Fibroblast of mammary gland (primary cell): ENCODE data around the gene HM13.
"Not testable (repeated sequence)": the region's sequence is repeated elsewhere in the genome, so short reads cannot be mapped to it uniquely, and the experiment has no call there.

Source experiments
- DNase-seq: peaks from one replicate; pipeline ENCODE4 v3.0.0-alpha.2; 2010; ENCODE audit warnings: low read depth
- H3K4me3 ChIP-seq: 2 replicates; pipeline ENCODE4 v1.5.1; 2011; ENCODE audit warnings: low read depth, mild to moderate bottlenecking, low read length, moderate library complexity; ENCODE audit not compliant: control insufficient read depth
- TF ChIP-seq, protein P1 (sequence below): conservative IDR thresholded peaks from 2 replicates; pipeline ENCODE4 v1.5.1; 2011; ENCODE audit warnings: low read depth, low read length, inconsistent platforms; ENCODE audit not compliant: control insufficient read depth, insufficient read depth

HM13 gene

DNA sequence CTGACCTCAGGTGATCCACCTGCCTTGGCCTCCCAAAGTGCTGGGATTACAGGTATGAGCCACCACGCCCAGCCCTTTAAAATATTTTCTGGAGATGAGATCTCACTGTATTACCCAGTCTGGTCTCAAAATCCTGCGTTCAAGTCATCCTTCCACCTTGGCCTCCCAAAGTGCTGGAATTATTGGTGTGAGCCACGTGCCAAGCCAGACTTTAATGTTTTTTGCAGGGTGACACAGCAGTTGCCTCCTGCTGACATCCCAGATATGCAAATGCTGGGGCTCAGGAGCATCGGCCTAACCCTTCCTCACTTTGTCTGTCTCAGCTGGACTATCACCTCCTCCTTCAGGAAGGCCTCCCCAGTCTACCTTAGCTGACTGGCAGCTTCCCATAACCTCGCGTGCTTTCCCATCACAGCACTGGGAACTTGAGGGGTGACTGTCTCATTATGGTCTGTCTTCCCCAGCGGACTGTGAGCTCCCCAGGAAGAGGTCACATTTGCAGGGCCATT lies 76.5 kb downstream of the HM13 start:
- TF ChIP-seq, protein P1, sequence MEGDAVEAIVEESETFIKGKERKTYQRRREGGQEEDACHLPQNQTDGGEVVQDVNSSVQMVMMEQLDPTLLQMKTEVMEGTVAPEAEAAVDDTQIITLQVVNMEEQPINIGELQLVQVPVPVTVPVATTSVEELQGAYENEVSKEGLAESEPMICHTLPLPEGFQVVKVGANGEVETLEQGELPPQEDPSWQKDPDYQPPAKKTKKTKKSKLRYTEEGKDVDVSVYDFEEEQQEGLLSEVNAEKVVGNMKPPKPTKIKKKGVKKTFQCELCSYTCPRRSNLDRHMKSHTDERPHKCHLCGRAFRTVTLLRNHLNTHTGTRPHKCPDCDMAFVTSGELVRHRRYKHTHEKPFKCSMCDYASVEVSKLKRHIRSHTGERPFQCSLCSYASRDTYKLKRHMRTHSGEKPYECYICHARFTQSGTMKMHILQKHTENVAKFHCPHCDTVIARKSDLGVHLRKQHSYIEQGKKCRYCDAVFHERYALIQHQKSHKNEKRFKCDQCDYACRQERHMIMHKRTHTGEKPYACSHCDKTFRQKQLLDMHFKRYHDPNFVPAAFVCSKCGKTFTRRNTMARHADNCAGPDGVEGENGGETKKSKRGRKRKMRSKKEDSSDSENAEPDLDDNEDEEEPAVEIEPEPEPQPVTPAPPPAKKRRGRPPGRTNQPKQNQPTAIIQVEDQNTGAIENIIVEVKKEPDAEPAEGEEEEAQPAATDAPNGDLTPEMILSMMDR, result no peak
- DNase-seq, result no peak

DNA sequence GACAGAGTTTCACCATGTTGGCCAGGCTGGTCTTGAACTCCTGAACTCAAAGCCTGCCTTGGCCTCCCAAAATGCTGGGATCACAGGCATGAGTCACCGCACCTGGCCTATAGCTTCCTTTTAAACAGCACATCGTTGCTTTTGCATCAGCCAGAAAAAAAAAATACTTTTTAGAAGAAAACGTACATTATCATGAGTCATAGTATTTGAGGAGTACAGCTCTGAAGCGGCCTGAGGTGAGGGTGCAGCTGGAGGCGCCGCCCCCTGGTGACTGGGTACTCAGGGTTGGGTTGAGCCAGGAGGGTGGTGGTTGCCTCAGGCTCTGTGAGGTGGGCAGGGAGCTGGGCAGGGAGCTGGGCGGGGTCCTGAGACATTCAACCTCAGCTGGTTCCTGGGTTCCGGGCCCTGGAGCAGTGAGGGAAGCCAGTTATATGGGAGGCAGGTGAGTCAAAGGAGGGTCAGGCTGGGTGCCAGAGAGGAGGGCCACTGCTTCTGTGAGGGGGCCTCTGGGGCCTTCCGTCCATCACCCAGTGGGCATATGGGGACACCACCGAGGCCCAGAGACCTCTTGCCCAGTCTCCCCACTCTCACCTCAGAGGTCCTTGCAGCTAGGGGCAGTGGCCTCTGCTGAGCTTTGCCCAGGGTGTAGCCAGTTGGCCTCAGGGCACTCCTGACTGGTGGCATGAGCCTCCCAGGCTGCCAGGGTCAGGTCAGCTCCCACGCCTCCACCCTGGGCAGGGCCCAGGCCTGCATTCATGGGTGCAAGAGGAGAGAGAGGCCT lies 79.2 kb downstream of the HM13 start:
- DNase-seq, result peak; percentile 94
- TF ChIP-seq, protein P1, result peak; percentile 1
- no peak overlapping the region for H3K4me3 ChIP-seq

More for the DNA sequence above, 76.5 kb downstream of the HM13 start:
- no peak overlapping the region for H3K4me3 ChIP-seq

DNA sequence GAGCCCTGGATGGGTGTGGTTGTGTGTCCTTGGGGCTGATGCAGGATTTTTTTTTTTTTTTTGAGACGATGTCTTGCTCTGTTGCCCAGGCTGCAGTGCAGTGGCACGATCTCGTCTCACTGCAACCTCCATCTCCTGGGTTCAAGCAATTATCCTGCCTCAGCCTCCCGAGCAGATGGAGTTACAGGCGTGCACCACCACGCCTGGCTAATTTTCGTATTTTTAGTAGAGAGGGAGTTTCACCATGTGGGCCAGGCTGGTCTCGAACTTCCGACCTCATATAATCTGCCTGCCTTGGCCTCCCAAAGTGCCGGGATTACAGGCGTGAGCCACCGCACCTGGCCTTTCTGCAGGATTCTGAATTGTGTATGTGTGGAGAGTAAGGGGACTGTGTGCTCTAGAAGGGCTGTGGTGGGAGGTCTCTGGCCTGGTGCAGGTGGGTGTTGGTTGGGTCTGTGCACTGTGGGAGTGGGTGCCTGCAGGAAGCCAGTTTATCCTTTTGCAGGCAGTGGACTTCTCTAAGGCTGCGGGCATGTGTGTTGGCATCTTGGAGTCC lies 79.8 kb downstream of the HM13 start:
- H3K4me3 ChIP-seq, result no peak overlapping the region
- no peak for DNase-seq
- TF ChIP-seq, protein P1, result no peak

DNA sequence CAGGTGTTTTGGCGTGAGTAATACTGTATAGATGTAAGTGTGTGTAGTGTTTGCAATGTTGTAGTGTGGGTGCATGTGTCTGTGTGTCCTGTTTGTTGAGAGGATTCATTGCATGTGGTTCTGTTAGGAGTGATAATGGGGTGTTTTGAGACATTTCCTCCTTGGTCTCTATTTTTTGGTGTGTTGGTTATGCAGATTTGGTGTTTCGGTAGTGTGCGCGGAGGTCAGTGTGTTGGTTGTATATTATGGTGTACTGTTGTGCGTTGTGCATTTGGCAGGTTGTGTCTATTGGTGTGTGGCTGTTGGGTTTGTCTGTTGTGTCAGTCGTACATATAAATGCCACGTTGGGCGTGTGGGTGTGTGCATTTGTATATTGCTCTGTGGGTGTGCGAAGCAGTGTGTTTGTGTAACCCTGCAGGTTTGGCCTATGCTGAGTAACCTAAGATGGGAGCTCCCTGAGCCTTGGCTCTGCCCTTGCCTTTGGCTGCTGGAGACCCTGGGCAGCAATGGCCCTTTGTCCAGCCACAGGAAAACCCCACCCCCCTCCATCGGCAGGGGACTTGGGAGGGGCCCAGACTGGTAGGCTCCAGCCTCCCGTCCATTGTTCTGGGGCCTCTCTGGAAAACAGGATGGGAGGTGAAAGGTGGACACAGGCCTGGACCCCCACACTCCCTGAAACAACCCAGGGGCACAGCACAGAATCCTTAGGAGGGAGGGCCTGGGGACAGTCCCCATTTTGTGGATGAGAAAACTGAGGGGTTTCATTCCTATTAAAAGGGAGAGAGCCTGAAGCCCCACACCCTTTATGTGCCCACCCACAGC lies 80.5 kb downstream of the HM13 start:
- no peak overlapping the region for H3K4me3 ChIP-seq
- no peak for DNase-seq
- TF ChIP-seq, protein P1, result no peak

DNA sequence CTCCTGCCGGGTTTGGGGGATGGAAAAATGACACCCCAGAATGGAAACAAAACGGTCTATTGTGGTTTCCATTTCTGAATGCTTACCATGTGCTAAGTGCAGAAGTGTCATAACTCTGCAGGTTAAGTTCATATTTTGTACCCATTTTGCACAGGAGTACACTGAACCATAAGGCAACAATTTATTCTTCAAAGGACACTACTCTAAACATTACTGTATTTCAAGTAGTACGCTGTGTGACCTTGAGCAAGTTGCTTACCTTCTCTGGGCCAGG lies 81.1 kb downstream of the HM13 start:
- no peak overlapping the region for H3K4me3 ChIP-seq
- TF ChIP-seq, protein P1, result no peak

DNA sequence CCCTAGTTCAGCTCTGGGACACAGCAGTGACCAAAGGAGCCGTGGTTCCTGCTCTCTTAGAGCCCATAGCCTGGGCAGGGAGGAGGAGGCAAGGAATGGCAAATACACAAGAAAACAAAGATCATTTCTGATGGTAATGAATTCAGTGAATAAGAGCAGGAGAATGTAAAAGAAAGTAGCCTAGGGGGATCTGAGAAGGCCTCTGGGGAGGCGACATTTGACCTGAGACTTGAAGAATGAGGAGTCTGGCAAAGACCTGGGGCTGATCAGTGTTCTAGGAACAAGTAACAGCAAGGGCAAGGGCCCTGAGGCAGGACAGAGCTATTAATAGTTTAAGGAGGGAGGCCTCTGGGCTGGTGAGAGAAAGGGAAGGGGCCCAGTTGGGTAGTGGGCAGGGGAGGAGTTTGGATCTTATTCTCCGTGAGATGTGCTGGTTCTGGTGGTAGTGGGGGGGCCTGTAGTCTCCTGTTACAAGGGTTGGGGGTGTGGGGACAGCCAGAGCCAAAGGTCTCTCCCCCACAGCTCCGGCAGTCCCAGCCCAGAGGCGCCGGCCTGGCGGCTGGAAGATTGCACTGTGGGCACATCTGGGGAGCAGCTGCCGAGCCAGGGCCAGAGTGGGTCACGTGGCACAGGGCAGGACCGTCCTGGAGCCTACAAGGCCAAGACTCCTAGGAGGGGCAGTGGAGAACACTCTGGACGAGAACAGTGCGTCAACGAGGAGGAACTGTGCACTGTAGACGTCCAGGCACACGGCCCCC lies 81.6 kb downstream of the HM13 start:
- H3K4me3 ChIP-seq, result no peak overlapping the region
- TF ChIP-seq, protein P1, result no peak
- DNase-seq, result peak; percentile 98

More for the DNA sequence above, 81.1 kb downstream of the HM13 start:
- no peak for DNase-seq

DNA sequence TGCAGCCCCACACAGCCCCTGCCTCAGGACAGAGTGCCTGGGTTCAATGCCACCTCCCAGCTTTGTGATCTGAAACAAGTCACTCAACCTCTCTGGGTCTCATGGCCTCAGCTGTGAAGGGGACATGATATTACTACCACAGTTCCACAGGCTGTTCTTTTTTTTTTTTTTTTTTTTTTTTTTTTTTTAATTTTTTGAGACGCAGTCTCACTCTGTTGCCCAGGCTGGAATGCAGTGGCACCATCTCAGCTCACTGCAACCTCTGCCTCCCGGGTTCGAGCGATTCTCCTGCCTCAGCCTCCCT lies 82.1 kb downstream of the HM13 start:
- not testable (repeated sequence) for H3K4me3 ChIP-seq

More for the DNA sequence above, 82.1 kb downstream of the HM13 start:
- not testable (repeated sequence) for DNase-seq
